HUES64 (cell line): ENCODE results near the gene SGTB.
"Not testable (repeated sequence)": the region's sequence is repeated elsewhere in the genome, so short reads cannot be mapped to it uniquely, and the experiment has no call there.

Experiments used
- H3K27ac ChIP-seq: 2 replicates; pipeline ENCODE4 v1.7.0; 2013; ENCODE audit warnings: low read depth, low read length, inconsistent platforms
- H3K27me3 ChIP-seq: 2 replicates; pipeline ENCODE4 v1.6.1; 2013; ENCODE audit warnings: mild to moderate bottlenecking, low read length; ENCODE audit not compliant: insufficient read depth
- H3K36me3 ChIP-seq: 2 replicates; pipeline ENCODE4 v1.6.1; 2013; ENCODE audit warnings: mild to moderate bottlenecking, low read length; ENCODE audit not compliant: insufficient read depth
- H3K4me1 ChIP-seq: 2 replicates; pipeline ENCODE4 v1.6.1; 2013; ENCODE audit warnings: mild to moderate bottlenecking, low read length, moderate library complexity; ENCODE audit not compliant: insufficient read depth
- H3K4me3 ChIP-seq: 2 replicates; pipeline ENCODE4 v1.5.1; 2013; ENCODE audit warnings: mild to moderate bottlenecking, low read length, moderate library complexity
- H3K9ac ChIP-seq: 2 replicates; pipeline ENCODE4 v1.6.1; 2013; ENCODE audit warnings: mild to moderate bottlenecking, low read depth, low read length
- H3K9me3 ChIP-seq: 2 replicates; pipeline ENCODE4 v1.6.1; 2013; ENCODE audit warnings: low read depth, low read length; ENCODE audit not compliant: insufficient read depth
- WGBS: fragments of 150-250, 120-280 bp; methylation state at CpG from one replicate; pipeline ENCODE4 v1.1.7; 2013; ENCODE audit warnings: missing lambda C conversion rate; 5-methylcytosine and 5-hydroxymethylcytosine counted together

SGTB gene

DNA sequence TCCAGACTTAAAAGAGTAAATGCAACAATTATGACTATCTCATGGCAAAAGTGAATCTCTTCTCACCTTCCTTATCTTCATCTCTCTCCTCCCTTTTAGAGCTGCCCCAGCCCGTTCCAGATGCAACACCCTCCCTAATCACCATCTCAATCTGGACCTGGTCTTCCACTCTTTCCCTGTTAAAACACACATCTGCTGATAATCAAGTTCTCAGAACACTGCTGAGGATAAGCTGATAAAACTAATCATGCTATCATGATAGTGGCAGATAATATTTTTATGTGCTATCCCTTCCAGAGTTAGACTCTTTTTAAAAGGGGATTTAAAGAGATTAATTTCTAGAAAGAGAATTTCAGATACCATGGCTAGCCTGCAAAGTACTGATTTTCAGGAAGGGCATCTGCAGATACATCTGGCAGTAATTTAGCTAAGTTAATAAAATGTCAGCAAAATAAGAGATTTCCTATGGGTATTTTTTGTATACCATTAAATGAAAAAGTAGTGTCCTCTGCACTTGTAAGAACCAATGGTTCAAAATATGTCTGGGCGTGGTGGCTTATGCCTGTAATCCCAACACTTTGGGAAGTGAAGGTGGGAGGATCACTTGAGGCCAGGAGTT lies 17.2 kb downstream of the SGTB start:
- Histone ChIP-seq H3K27ac (no peak overlapping the region), H3K4me3 (no peak overlapping the region), H3K9me3 (no peaks in the 10 kb centered on the region), H3K27me3 (no peaks in the 10 kb centered on the region), H3K9ac (no peak overlapping the region), H3K36me3 (peaks cover 18% of the 10 kb centered on the region), H3K4me1 (no peaks in the 10 kb centered on the region)
- WGBS, result 78% methylated on average over 2 of the region's 2 CpGs

DNA sequence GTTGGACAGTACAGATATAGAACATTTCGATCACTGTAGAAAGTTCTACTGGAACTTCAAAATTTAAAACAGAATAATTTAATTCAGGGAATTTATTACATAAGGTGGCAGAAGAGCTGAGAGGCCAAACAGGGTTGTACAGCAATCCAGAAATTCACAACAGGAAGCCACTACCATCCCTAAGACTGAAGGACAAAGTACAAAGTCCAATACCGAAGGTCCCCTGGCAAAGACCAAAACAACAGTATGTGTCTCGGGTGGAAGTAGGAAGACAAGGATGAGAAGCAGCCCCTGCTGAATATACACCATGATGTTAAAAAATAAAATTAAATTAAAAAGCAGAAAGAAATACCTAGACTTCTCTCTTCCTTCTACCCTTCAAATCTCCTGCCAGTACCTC lies 19.9 kb downstream of the SGTB start:
- no peak overlapping the region for H3K27ac ChIP-seq
- H3K4me1 ChIP-seq, result no peaks in the 10 kb centered on the region
- H3K9me3 ChIP-seq, result no peaks in the 10 kb centered on the region
- H3K9ac ChIP-seq, result no peak overlapping the region
- whole genome bisulfite sequencing, result 100% methylated on average over 3 of the region's 3 CpGs
- H3K36me3 ChIP-seq, result peaks cover 15% of the 10 kb centered on the region
- no peaks in the 10 kb centered on the region for H3K27me3 ChIP-seq
- no peak overlapping the region for H3K4me3 ChIP-seq

DNA sequence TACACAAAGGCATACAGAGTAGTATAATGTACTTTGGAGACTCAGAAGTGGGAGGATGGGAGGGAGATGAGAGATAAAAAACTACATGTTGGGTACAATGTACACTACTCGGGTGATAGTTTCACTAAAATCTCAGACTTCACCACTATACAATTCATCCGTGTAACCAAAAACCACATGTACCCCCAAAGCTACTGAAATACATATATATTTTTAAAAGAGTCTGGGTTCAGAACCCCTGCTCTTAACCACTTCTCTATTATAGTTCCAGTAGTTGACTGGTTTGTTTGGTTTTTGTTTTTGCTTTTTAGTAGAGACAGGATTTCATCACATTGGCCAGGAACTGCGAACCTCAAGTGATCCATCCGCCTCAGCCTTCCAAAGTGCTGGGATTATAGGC lies 22.6 kb downstream of the SGTB start:
- Histone ChIP-seq H3K4me3 (no peak overlapping the region), H3K4me1 (peaks cover 6% of the 10 kb centered on the region; the same call in 1 of the 2 replicates), H3K9me3 (no peaks in the 10 kb centered on the region), H3K27ac (no peak overlapping the region), H3K9ac (no peak overlapping the region), H3K36me3 (peaks cover 19% of the 10 kb centered on the region), H3K27me3 (no peaks in the 10 kb centered on the region)
- WGBS, result 93% methylated on average over 4 of the region's 4 CpGs

DNA sequence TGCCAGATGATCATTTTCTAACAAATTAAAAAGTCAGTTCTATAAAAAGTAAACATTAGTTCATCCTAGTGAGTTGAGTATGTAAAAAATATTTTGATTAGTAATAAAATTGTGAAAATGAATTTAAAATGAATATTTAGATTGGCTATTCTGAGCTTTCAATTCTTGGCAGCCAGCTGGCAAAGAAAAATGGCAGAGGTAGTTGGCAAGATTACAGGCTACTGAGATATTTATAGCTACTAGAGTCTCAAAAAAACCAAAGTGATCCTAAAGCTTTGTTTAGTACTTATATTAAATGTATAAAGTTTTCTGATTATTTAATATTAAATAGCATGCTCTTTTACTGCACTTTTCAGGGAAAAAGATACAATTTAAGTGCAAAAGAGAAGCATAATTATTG lies 25.0 kb downstream of the SGTB start:
- H3K4me3 ChIP-seq, result no peak overlapping the region
- H3K36me3 ChIP-seq, result peaks cover 10% of the 10 kb centered on the region; the same call in 1 of the 2 replicates
- no peaks in the 10 kb centered on the region for H3K9me3 ChIP-seq
- no peak overlapping the region for H3K9ac ChIP-seq
- no peak overlapping the region for H3K27ac ChIP-seq
- no peaks in the 10 kb centered on the region for H3K27me3 ChIP-seq
- H3K4me1 ChIP-seq, result peaks cover 6% of the 10 kb centered on the region; the same call in 1 of the 2 replicates

DNA sequence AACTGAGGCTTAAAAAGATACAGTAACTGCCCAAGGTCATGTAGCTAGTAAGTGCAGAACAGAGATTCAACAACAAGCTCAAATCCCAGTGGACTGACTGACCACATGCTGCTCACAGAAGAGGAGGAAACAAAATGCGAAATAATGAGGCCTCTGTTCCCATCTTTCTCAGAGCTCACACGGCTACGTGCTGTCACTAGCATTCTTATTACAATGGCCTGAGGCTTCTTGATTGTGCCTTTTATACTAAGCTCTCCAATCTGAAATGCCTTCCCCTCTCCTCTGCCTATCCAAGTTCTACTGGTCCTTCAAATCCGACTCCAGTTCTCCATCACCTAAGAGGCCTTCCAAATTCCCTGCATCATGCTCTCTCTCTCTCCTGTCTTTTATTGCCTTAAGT lies 26.0 kb downstream of the SGTB start:
- Histone ChIP-seq H3K9me3 (no peaks in the 10 kb centered on the region), H3K27ac (no peak overlapping the region), H3K4me1 (peaks cover 6% of the 10 kb centered on the region; the same call in 1 of the 2 replicates), H3K9ac (no peak overlapping the region), H3K27me3 (no peaks in the 10 kb centered on the region), H3K4me3 (no peak overlapping the region), H3K36me3 (peaks cover 10% of the 10 kb centered on the region; the same call in 1 of the 2 replicates)
- WGBS, result 76% methylated on average over 4 of the region's 4 CpGs

DNA sequence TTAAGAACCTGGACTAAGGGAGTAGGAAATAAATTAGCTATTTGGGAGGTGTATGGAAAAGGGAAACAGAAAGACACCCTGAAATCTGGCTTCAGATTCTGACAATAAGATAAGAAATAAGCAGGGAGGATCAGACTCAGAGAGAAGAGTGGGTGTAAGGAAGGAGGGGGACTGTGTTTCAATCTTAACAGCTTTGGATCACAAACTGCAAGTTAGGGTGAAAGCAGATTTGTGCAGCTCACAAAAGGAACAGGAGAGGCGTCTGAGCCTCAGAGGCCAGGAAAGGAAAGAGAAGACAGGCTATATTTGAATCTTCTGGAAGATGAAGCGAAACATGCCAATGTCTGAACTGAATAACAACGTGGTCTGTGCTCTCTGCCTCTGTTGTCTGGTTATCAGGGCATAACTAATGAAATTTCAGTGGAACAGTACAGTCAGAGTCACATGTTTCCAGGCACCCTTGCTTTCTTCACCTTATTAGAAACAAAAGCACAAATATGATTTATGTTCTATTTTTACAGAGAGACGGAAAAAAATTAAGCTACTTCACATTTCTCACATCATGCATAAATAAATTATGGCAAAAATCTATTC lies 26.6 kb downstream of the SGTB start:
- Histone ChIP-seq H3K9ac (no peak overlapping the region), H3K9me3 (no peaks in the 10 kb centered on the region), H3K27ac (no peak overlapping the region), H3K36me3 (peaks cover 13% of the 10 kb centered on the region; the same call in 1 of the 2 replicates), H3K4me3 (no peak overlapping the region), H3K4me1 (peaks cover 6% of the 10 kb centered on the region; the same call in 1 of the 2 replicates), H3K27me3 (no peaks in the 10 kb centered on the region)
- 96% methylated on average over 4 of the region's 4 CpGs for WGBS

DNA sequence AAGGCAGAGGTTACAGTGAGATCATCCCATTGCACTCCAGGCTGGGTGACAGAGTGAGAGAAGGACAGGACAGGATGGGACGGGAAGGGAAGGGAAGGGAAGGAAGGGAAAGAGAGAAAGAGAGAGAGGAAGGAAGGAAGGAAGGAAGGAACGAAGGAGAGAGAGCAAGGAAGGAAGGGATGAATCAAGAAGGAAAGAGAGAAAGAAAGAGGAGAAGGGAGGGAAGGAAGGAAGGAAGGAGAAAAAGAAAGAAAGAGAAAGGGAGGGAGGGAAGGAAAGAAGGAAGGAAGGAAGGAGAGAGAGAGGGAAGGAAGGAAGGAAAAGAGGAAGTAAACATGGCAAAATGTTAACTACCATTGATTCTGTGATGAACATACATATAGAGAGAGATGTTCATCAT lies 28.8 kb downstream of the SGTB start:
- 88% methylated on average over 2 of the region's 2 CpGs for WGBS
- Histone ChIP-seq H3K27me3 (no peaks in the 10 kb centered on the region), H3K36me3 (peaks cover 11% of the 10 kb centered on the region; the same call in 1 of the 2 replicates), H3K27ac (no peak overlapping the region), H3K9ac (no peak overlapping the region), H3K4me3 (no peak overlapping the region), H3K4me1 (peaks cover 6% of the 10 kb centered on the region; the same call in 1 of the 2 replicates), H3K9me3 (no peaks in the 10 kb centered on the region)

DNA sequence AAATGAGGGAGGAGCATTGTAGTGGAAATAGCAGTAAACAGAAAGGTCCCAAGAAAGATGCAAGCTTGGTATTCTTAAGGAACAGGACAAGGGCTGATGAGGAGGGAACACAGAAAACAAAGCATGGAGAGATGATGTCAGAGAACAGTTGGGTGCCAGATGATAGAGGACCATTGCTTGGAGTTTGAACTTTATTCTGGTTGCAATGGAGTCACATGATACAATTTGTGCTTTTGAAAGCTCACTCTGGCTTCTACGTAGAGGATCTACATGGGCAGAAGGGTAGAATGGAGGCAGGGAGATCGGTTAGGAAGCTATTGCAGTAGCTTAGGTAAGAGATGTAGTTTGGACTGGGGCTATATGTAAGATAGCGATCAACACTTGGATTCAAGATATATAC lies 39.8 kb downstream of the SGTB start:
- no peak overlapping the region for H3K9ac ChIP-seq

DNA sequence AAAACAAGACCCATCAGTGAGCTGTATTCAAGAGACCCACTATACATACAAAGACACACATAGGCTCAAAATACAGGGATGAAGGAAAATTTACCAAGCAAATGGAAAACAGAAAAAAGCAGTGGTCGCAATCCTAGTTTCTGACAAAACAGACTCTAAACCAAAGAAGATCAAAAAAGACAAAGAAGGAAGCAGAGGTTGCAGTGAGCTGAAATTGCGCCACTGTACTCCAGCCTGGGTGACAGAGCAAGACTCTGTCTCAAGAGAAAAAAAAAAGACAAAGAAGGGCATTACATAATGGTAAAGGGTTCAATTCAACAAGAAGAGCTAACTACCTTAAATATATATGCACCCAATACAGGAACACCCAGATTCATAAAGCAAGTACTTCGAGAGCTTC lies 45.9 kb downstream of the SGTB start:
- not testable (repeated sequence) for H3K9ac ChIP-seq, H3K27me3 ChIP-seq, H3K27ac ChIP-seq, H3K4me1 ChIP-seq, H3K9me3 ChIP-seq, H3K4me3 ChIP-seq
- H3K36me3 ChIP-seq, result peaks cover 19% of the 10 kb centered on the region
- WGBS, result 94% methylated on average over 3 of the region's 3 CpGs

More for the DNA sequence above, 39.8 kb downstream of the SGTB start:
- Histone ChIP-seq H3K4me1 (no peaks in the 10 kb centered on the region), H3K27ac (no peak overlapping the region), H3K9me3 (no peaks in the 10 kb centered on the region), H3K27me3 (no peaks in the 10 kb centered on the region), H3K4me3 (no peak overlapping the region), H3K36me3 (peaks cover 33% of the 10 kb centered on the region)
- WGBS, result 93% methylated on average over 3 of the region's 3 CpGs

DNA sequence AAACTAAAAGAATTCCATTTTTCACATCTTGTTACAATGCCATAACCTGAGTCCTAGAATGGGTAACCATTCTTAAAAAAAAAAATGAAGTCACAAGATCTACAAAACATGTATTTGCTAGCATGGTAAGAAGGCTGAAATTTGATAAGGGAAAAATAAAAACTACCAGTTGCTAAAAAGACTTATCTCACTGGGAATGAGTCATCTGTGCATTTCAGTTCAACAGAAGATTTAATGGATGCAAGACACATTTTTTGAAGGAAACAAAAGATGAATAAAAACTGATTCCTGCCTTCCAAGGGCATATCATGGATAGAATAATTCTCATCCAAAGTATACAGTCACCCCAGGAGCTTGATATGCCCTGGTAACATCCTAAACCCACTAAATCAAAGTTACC lies 47.2 kb downstream of the SGTB start:
- H3K4me1 ChIP-seq, result no peaks in the 10 kb centered on the region
- peaks cover 20% of the 10 kb centered on the region for H3K36me3 ChIP-seq
- no peak overlapping the region for H3K27ac ChIP-seq

DNA sequence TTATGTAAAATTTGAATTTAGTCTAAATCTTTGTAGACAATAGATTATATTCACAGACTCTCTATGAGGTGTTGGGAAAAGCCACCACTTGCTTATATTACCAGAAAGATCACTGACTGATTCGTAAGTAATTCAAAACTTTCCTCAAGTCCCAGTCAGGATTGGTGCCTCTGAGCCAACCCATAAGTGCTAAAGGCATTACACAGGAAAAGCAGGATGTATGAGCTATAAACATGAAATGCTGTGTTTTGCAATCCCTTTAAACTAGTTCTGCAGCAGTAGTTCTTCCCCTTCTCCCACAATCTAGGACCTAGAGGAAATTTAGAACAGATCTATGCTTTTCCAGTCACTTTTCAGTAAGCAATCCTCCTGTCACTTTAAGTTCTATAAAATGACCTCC lies 49.1 kb downstream of the SGTB start:
- Histone ChIP-seq H3K4me3 (no peak overlapping the region), H3K9ac (no peak overlapping the region), H3K9me3 (no peaks in the 10 kb centered on the region), H3K4me1 (no peaks in the 10 kb centered on the region), H3K27me3 (no peaks in the 10 kb centered on the region), H3K27ac (no peak overlapping the region), H3K36me3 (peaks cover 31% of the 10 kb centered on the region)
- WGBS, result 86% methylated on average over 1 of the region's 1 CpG

More for the DNA sequence above, 47.2 kb downstream of the SGTB start:
- Histone ChIP-seq H3K27me3 (no peaks in the 10 kb centered on the region), H3K9me3 (no peaks in the 10 kb centered on the region), H3K9ac (no peak overlapping the region), H3K4me3 (no peak overlapping the region)
